GM19395 (cell line): ENCODE results near the gene SYDE1.

Experiments
- ATAC-seq: cut with Tn5 transposase; IDR thresholded peaks from one replicate; pipeline ENCODE4 v1.9.1; 2021; ENCODE audit warnings: mild to moderate bottlenecking, moderate library complexity; ENCODE audit not compliant: unreplicated experiment

The SYDE1 gene

GRCh38 chr19:15125232-15126067 lies 18.2 kb downstream of the SYDE1 start:
- peak; percentile 81 for ATAC-seq

DNA sequence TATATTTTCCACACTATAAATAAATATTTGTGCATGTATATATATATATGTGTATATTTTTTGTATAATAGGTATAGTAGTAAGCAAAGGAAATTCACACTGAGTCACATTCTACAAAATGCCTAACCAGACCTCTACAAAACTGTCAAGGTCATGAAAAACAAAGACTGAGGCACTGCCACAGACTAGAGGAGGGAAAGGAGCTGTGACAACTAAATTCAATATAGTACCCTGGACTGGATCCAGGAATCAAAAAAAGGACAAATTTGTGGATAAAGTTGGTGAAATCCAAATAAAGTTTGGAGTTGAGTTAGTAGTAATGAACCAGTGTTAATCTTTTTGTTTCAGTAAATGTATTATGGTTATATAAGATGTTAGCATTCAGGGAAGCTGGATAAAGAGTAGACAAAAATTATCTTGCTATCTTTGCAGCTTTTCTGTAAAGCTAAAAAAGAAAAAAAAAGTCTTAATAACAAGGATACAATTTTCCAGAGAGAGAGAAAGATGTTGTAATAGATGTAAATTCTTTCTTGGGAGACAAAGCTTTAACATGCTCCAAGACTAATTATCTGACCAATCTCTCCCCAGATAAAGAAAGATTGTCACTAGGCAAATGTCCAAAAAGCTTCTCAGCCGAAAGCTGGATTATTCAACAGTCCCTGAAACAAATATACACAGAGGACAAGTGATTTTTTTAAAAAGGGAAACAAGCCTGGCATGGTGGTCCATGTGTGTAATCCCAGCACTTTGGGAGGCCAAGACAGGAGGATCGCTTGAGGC lies 19.1 kb downstream of the SYDE1 start:
- ATAC-seq: no peak

DNA sequence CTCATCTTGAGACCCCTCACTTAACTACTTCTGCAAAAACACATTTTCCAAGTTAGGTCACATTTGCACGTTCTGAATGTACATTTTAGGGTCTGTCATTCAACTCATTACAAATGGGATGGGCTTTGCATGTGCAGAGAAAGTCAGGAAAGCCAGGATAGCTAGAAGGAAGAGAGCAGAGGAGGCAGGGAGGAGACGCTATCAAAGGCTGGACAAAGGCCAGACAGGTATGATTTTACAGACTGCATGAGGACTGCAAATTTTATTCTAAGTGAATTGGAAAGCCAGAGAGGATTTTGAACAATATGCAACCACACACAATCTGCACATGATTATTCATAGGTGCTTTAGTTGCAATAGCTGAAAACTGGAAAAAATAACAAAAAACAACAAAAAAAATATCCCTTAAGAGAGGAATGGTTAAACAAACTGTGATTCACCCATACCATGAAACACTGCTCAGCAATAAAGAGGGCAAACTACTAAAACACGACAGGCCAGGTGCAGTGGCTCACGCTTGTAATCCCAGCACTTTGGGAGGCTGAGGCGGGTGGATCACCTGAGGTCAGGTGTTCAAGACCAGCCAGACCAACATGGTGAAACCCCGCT lies 21.1 kb downstream of the SYDE1 start:
- ATAC-seq: no peak

DNA sequence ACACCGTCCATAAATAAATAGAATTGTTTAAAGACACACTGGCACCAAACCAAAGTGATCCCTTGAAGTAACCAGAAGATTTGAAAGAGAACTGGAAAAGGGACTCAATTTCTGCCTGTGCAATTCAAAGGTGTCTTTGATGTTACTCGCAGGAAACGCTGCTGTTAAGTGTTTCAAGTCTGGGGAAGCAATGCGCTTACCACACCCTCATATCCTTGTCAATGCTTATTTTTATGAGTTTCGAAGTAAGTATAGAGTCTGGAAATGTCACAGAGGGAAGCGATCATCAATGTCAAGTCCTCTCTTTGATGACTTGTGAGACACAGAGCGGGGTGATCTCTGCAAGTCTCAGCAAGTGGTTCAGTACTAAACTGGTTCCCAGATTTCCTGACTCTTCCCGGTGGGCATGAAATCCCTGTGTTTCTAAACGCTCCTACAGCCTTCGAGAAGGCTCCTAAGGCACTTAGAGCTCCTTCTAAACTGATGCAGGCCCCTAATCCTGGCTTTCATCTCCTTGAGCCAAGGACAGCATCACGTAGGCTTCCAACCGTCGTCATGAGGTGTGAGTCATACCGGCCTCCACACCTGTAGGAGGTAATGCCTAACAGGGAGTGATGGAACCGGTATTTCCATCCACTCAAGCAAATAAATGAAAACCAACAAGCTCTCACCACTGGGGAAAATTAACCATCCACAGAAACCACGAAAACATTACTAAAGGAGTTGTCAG lies 22.8 kb downstream of the SYDE1 start:
- ATAC-seq: no peak

DNA sequence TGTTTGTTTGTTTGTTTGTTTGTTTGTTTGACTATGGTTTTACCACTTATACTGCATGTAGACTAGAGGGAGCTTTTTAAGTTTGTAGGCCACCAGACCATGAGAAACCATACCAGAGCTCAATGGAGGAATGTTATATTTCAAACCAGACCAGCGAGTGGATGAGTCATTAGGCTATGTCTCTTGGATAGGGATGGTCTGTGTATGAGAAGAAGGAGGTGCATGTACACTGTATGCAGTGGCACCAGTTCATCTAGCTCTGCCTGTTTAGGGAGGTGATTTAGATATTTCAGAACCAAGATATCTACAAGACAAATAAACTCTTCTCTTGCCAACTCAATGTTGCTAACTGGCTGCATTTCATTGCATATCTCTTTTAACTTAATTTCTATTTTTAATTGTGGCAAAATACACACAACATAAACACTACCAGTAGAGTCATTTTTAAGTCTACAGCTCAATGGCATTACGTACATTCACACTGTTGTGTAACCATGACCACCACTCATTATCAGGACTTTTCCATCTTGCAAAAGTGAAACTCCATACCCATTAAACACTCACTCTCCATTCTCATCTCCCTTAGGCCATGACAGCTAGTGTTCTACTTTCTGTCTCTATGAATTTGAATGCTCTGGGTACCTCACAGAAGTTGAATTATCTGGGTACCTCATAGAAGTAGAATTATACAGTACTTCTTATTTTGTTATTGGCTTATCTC lies 29.2 kb downstream of the SYDE1 start:
- no peak for ATAC-seq

GRCh38 chr19:15137777-15138176 lies 30.6 kb downstream of the SYDE1 start:
- no peak for ATAC-seq

DNA sequence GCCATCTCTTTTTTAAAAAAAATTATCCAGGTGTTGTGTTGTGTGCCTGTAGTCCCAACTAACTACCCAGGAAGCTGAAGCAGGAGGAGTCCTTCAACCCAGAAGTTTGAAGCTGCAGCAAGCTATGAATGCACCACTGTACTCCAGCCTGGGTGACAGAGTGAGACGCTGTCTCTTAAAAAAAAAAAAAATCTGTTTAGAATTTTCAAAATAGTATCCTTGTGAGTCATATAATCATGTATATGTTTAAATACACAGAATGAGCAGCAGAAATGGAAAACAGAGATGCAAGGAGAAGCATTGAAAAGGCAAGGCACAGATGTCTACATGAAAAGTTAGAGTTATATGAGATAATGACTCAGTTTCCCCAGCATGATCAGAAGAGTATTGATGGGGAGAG lies 31.2 kb downstream of the SYDE1 start:
- ATAC-seq: no peak

GRCh38 chr19:15141143-15141542 lies 33.9 kb downstream of the SYDE1 start:
- no peak for ATAC-seq

- no peak for ATAC-seq
Observed at GRCh38 chr19:15142313-15142712, 35.1 kb downstream of the SYDE1 start.

GRCh38 chr19:15144046-15144646 lies 36.9 kb downstream of the SYDE1 start:
- ATAC-seq: no peak

GRCh38 chr19:15147090-15147489 lies 39.9 kb downstream of the SYDE1 start:
- ATAC-seq: no peak

- no peak for ATAC-seq
Observed at GRCh38 chr19:15149737-15150136, 42.5 kb downstream of the SYDE1 start.

DNA sequence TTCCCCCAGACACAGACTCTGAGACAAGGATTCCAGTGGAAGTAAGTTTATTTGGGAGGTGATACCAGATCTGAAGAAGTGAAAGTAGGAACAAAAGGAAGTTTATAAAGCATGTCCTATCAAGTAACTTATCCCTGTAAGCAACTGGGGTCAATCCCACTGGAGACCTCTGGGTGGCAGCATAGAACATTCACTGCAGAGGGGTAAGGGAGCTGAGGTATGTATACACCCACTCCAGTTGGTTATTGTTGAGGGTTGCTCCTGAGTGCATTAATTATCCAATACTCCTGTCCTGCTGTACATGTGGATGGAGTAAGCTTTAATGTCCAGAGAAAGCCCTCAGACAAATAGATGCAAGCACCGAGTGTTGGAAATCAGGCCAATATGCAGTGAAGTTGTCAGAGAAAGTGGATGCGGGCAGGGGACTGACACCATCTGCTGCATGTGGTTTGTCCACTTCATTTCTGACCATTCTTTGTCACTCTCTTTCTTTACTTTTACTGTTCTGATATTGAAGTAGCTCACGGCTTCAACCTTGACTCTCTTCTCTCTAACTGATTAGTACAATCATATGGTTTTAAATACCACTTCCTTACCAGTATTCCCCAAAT lies 46.9 kb downstream of the SYDE1 start:
- ATAC-seq: no peak

- no peak for ATAC-seq
Observed at GRCh38 chr19:15155296-15155695, 48.1 kb downstream of the SYDE1 start.

GRCh38 chr19:15156391-15156790 lies 49.2 kb downstream of the SYDE1 start:
- no peak for ATAC-seq

- no peak for ATAC-seq
Observed at GRCh38 chr19:15159251-15159650, 52.0 kb downstream of the SYDE1 start.

- ATAC-seq: no peak
Observed at GRCh38 chr19:15161028-15161984, 54.1 kb downstream of the SYDE1 start.
